HG03342 (cell line): Measurements from ENCODE around the gene HCN4.
"Not testable (repeated sequence)": the region's sequence is repeated elsewhere in the genome, so short reads cannot be mapped to it uniquely, and the experiment has no call there.

Experiments used
- ATAC-seq: cut with Tn5 transposase; IDR thresholded peaks from one replicate; pipeline ENCODE4 v1.9.1; 2021; ENCODE audit warnings: mild to moderate bottlenecking, moderate library complexity; ENCODE audit not compliant: unreplicated experiment

HCN4 gene

GRCh38 chr15:73300286-73300685 lies 68.5 kb downstream of the HCN4 start:
- ATAC-seq, result not testable (repeated sequence)

GRCh38 chr15:73298522-73299245 lies 70.1 kb downstream of the HCN4 start:
- no peak for ATAC-seq

GRCh38 chr15:73296609-73297353 lies 72.0 kb downstream of the HCN4 start:
- ATAC-seq, result no peak

- ATAC-seq, result no peak
Measured at GRCh38 chr15:73295630-73296286, 73.0 kb downstream of the HCN4 start.

GRCh38 chr15:73293773-73294172 lies 75.0 kb downstream of the HCN4 start:
- no peak for ATAC-seq

- no peak for ATAC-seq
Measured at GRCh38 chr15:73291441-73291840, 77.3 kb downstream of the HCN4 start.

- no peak for ATAC-seq
Measured at GRCh38 chr15:73287019-73287418, 81.7 kb downstream of the HCN4 start.

- no peak for ATAC-seq
Measured at GRCh38 chr15:73286311-73286710, 82.4 kb downstream of the HCN4 start.

GRCh38 chr15:73284090-73284716 lies 84.6 kb downstream of the HCN4 start:
- no peak for ATAC-seq

GRCh38 chr15:73283366-73283962 lies 85.3 kb downstream of the HCN4 start:
- no peak for ATAC-seq

GRCh38 chr15:73282567-73283365 lies 86.0 kb downstream of the HCN4 start:
- no peak for ATAC-seq

- ATAC-seq, result no peak
Measured at GRCh38 chr15:73275862-73276261, 92.9 kb downstream of the HCN4 start.

- no peak for ATAC-seq
Measured at GRCh38 chr15:73273181-73274002, 95.4 kb downstream of the HCN4 start.

- no peak for ATAC-seq
Measured at GRCh38 chr15:73270366-73271097, 98.2 kb downstream of the HCN4 start.
